Measurements from ENCODE around the gene UFD1.

- TF ChIP-seq, protein P1, sequence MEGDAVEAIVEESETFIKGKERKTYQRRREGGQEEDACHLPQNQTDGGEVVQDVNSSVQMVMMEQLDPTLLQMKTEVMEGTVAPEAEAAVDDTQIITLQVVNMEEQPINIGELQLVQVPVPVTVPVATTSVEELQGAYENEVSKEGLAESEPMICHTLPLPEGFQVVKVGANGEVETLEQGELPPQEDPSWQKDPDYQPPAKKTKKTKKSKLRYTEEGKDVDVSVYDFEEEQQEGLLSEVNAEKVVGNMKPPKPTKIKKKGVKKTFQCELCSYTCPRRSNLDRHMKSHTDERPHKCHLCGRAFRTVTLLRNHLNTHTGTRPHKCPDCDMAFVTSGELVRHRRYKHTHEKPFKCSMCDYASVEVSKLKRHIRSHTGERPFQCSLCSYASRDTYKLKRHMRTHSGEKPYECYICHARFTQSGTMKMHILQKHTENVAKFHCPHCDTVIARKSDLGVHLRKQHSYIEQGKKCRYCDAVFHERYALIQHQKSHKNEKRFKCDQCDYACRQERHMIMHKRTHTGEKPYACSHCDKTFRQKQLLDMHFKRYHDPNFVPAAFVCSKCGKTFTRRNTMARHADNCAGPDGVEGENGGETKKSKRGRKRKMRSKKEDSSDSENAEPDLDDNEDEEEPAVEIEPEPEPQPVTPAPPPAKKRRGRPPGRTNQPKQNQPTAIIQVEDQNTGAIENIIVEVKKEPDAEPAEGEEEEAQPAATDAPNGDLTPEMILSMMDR (conservative IDR thresholded peaks at IDR 0.05 in 1 of 2, IDR thresholded peaks at IDR 0.05 in 1 of 2; ENCODE audit: extremely low read depth in 1 of 2, insufficient read depth in 1 of 2, low read depth in 1 of 2, low read length in 2 of 2): no peak
- TF ChIP-seq EZH2 (IDR thresholded peaks at IDR 0.05; ENCODE audit: borderline replicate concordance, low read length): no peak
These were observed 48.9 kb upstream of the UFD1 start for GRCh38 chr22:19527861-19528417.
